BJ (cell line): ENCODE measurements around the gene CENPO. TPM values are rescaled to one million over a fixed set of nuclear protein-coding genes. Genes with fewer than 3 reads are reported as not detected.

Source experiments
- CTCF ChIA-PET: fragments of 350-600 bp; formaldehyde crosslinking; extraction: SDS; loops from one replicate; lab custom pipeline; 2021; ENCODE audit warnings: antibody characterized with exemption, inconsistent platforms; lab: Yijun Ruan, JAX
- POLR2A ChIA-PET: fragments of 300-600 bp; sonication (Branson Sonifier 250); formaldehyde crosslinking; extraction: SDS; loops from one replicate; lab custom pipeline; 2021; ENCODE audit warnings: antibody characterized with exemption; lab: Charles Lee
- DNase-seq: peaks from one replicate; pipeline ENCODE4 v3.0.0-alpha.2; 2011; ENCODE audit warnings: low read depth
- H3K27me3 ChIP-seq: 2 replicates; pipeline ENCODE4 v1.6.0; 2011; ENCODE audit warnings: low read length; ENCODE audit not compliant: control insufficient read depth, insufficient read depth
- H3K36me3 ChIP-seq: 2 replicates; pipeline ENCODE4 v1.5.1; 2011; ENCODE audit warnings: low read length; ENCODE audit not compliant: control insufficient read depth, insufficient read depth
- H3K4me3 ChIP-seq: 2 replicates; pipeline ENCODE4 v1.5.1; 2011; ENCODE audit warnings: low read depth, mild to moderate bottlenecking, control low read depth, low read length
- CTCF ChIP-seq: IDR thresholded peaks from 2 replicates; pipeline ENCODE4 v1.5.1; 2011; ENCODE audit warnings: low read depth, mild to moderate bottlenecking, control low read depth, inconsistent platforms, low read length, moderate library complexity; ENCODE audit not compliant: insufficient read depth
- polyA plus RNA-seq: library from polyadenylated mRNA; depleted of rRNA; stranded (reverse); fragments of >200 nt; gene quantifications from 2 replicates; pipeline ENCODE4 v1.2.3, GENCODE V29; 2011

Gene CENPO
- polyA plus RNA-seq, 1 experiment = 19.4 TPM

- ChIA-PET CTCF (interaction anchor here (1.4 kb wide), 1 partner anchor 9 kb away, joined by 3 read pairs; no protein-coding TSS in a partner anchor), POLR2A (no interaction called here)
- TF ChIP-seq CTCF = no peak
- H3K36me3 ChIP-seq = 0 out of 2 replicates have a peak, but pooled peaks cover 3% of the 10 kb centered on the region
- no peak for DNase-seq
- no peaks in the 10 kb centered on the region for H3K27me3 ChIP-seq
- no peak overlapping the region for H3K4me3 ChIP-seq
Measured at GRCh38 chr2:24859968-24860600, 66.9 kb downstream of the CENPO start.

- H3K4me3 ChIP-seq = no peak overlapping the region
- CTCF ChIA-PET = no interaction called here
- TF ChIP-seq CTCF = no peak
- DNase-seq = no peak
- POLR2A ChIA-PET = no interaction called here
- no peaks in the 10 kb centered on the region for H3K27me3 ChIP-seq
- H3K36me3 ChIP-seq = 0 out of 2 replicates have a peak, but pooled peaks cover 3% of the 10 kb centered on the region
Measured at GRCh38 chr2:24860631-24861030, 67.4 kb downstream of the CENPO start.

DNA sequence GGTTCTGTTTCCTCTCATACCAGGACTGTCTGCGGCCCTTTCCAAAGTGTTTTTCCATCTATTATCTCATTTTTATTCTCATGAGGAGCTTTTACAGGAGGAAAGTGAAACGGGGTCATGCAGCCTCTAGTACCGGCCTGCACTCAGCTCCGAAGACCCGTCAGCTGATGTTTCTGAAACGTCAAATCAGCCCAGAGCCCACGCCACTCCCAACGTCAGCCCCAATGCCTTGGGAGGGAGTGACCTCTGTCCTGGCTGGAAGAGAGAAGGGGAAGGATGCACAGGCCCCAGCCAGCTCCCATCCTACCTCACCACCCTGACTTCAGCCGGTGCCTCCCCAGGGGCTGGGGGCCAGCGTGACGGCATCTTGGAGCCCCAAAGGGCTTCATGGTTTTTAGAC is 68.3 kb downstream of the CENPO start:
- no peak overlapping the region for H3K4me3 ChIP-seq
- H3K27me3 ChIP-seq = no peaks in the 10 kb centered on the region
- DNase-seq = no peak
- TF ChIP-seq CTCF = no peak
- 0 out of 2 replicates have a peak, but pooled peaks cover 3% of the 10 kb centered on the region for H3K36me3 ChIP-seq
- POLR2A ChIA-PET = no interaction called here
- CTCF ChIA-PET = no interaction called here

DNA sequence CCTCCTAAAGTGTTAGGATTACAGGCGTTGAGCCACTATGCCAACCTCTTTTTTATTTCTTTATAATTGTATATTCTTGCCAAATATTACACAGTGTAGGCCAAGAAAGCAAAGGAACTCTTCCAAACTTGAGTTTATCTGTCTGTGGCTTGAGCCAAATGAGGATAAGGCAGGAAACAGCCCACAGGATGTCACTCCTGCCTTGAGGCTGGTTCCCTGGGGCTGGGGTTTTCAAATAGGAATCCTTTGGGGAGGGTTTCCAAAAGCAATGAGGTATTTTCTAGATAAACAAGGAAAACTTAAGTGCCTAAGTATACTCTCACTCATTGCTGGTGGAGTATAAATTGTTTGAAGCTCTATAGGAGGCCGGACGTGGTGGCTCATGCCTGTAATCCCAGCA is 70.4 kb downstream of the CENPO start:
- TF ChIP-seq CTCF = no peak
- ChIA-PET POLR2A (no interaction called here), CTCF (no interaction called here)
- H3K4me3 ChIP-seq = no peak overlapping the region
- DNase-seq = no peak
- H3K27me3 ChIP-seq = no peaks in the 10 kb centered on the region
- 0 out of 2 replicates have a peak, but pooled peaks cover 3% of the 10 kb centered on the region for H3K36me3 ChIP-seq

GRCh38 chr2:24866946-24867345 is 73.7 kb downstream of the CENPO start:
- Histone ChIP-seq H3K27me3 (no peaks in the 10 kb centered on the region), H3K4me3 (no peak overlapping the region), H3K36me3 (peaks cover 1% of the 10 kb centered on the region; the same call in 1 of the 2 replicates)
- no peak for DNase-seq
- CTCF ChIA-PET = interaction anchor here (0.6 to 1.0 kb wide), 2 partner anchors 12 kb away, joined by 3 read pairs; no protein-coding TSS in a partner anchor
- TF ChIP-seq CTCF = no peak
- POLR2A ChIA-PET = no interaction called here
